Breast epithelium (tissue), 3 donors: Measurements from ENCODE around the gene ADCK1.

ENCODE experiments used
- POLR2A ChIP-seq: fragments of 450-650 bp; IDR thresholded peaks from one replicate; pipeline ENCODE4 v1.6.1; 2016; ENCODE audit warnings: antibody characterized with exemption, mild to moderate bottlenecking, moderate library complexity
- TF ChIP-seq, protein P1 (sequence below), 3 donors: fragments of 450-650 bp; IDR thresholded peaks; one replicate each; pipeline ENCODE4 v1.5.1; 2016 to 2017; ENCODE audit warnings: antibody characterized with exemption in 3 of 3, mild to moderate bottlenecking in 3 of 3, moderate library complexity in 3 of 3

- TF ChIP-seq, protein P1, sequence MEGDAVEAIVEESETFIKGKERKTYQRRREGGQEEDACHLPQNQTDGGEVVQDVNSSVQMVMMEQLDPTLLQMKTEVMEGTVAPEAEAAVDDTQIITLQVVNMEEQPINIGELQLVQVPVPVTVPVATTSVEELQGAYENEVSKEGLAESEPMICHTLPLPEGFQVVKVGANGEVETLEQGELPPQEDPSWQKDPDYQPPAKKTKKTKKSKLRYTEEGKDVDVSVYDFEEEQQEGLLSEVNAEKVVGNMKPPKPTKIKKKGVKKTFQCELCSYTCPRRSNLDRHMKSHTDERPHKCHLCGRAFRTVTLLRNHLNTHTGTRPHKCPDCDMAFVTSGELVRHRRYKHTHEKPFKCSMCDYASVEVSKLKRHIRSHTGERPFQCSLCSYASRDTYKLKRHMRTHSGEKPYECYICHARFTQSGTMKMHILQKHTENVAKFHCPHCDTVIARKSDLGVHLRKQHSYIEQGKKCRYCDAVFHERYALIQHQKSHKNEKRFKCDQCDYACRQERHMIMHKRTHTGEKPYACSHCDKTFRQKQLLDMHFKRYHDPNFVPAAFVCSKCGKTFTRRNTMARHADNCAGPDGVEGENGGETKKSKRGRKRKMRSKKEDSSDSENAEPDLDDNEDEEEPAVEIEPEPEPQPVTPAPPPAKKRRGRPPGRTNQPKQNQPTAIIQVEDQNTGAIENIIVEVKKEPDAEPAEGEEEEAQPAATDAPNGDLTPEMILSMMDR (IDR thresholded peaks at IDR 0.05): no peak
- no peak for TF ChIP-seq POLR2A
Measured at GRCh38 chr14:77865455-77865854, 65.5 kb downstream of the ADCK1 start.
